GM21619 (cell line): Measurements from ENCODE around the gene CCBE1.

Experiments
- ATAC-seq: cut with Tn5 transposase; IDR thresholded peaks from one replicate; pipeline ENCODE4 v1.9.1; 2021; ENCODE audit not compliant: unreplicated experiment

The CCBE1 gene

GRCh38 chr18:59466980-59467379, 230.2 kb downstream of the CCBE1 start:
- no peak for ATAC-seq

GRCh38 chr18:59464486-59464885, 232.7 kb downstream of the CCBE1 start:
- no peak for ATAC-seq

- no peak for ATAC-seq
Observed at GRCh38 chr18:59461171-59461570, 236.1 kb downstream of the CCBE1 start.

- ATAC-seq: no peak
Observed at GRCh38 chr18:59460072-59460420, 237.2 kb downstream of the CCBE1 start.

GRCh38 chr18:59459369-59460071, 237.7 kb downstream of the CCBE1 start:
- ATAC-seq: no peak

- ATAC-seq: no peak
Observed at GRCh38 chr18:59458575-59458974, 238.6 kb downstream of the CCBE1 start.

DNA sequence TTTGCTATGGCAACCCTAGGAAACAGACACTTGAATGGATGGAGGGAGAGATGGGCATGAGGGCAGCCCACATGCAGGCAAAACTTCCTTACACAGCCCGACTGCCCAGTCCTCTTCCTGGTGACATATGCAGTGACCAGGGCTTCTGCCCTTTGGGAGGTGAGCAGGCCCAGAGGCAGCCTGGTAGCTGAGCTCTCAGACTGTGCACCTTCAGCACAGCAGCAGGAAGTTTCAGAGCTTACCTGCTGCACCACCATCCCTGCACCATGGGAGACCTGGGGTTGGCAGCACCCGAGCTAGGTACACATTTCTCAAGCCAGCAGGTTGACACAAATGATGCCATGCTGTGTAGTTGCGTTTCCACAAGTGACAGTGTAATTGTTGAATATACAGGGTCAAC, 240.6 kb downstream of the CCBE1 start:
- ATAC-seq: no peak

GRCh38 chr18:59455728-59456276, 241.4 kb downstream of the CCBE1 start:
- ATAC-seq: no peak

DNA sequence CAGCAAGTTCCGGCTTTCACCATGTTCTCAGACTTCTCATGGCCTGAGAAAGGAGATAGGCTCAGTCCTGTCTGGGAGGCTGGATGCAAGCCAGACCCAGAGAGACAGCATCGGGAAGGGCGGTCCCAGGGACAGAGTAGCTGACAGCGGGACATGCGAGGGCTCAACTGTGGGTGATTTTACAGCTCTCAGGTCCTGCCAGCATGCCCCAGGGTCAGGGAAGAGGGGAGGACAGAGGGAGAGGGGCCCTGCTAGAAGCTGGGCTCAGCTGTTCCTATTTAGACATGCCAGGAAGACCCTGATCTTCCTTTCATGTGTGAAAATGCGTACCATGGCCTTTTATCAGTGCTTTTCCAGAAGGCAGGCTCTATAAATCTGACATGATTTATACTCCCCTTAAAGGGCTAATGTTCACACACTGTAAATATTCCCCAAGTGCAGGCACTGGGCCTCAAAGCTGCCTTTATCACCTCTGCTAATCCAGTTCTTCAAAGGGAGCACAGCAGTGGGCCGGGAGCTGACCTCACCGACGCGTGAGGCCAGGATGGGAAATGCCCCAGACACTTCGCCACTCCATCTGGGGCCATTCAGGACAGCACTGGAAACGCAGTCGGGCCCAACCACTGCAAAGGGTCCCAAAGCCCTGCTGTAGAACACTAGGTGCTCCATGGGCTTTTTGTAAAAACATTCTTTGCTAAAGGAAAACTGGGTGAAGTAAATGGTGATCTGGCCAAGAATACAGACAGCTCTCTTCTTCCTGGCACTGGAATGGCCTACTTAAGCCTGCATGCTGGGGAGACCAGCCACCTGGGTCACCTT, 242.1 kb downstream of the CCBE1 start:
- no peak for ATAC-seq

GRCh38 chr18:59453468-59453961, 243.7 kb downstream of the CCBE1 start:
- ATAC-seq: no peak

GRCh38 chr18:59451963-59452362, 245.3 kb downstream of the CCBE1 start:
- no peak for ATAC-seq

DNA sequence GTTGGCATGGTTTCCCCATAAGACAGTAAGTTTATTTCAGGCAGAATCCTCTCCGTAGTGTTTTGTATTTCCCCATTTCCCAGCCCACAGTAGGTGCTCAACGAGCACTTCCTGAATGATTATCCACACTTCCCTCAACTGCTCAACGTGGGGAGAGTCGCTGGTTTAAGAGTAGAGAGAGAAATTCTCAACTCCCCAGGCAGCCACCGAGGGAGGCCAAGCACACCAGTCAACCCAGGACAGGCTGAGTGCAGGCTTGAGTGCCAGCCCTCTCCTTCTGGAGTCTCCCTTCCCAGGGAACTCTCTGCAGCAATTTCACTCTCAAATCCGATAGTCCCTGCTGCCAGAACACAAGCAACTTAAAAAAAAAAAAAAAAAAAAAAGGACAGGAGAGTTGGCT, 246.2 kb downstream of the CCBE1 start:
- ATAC-seq: no peak

DNA sequence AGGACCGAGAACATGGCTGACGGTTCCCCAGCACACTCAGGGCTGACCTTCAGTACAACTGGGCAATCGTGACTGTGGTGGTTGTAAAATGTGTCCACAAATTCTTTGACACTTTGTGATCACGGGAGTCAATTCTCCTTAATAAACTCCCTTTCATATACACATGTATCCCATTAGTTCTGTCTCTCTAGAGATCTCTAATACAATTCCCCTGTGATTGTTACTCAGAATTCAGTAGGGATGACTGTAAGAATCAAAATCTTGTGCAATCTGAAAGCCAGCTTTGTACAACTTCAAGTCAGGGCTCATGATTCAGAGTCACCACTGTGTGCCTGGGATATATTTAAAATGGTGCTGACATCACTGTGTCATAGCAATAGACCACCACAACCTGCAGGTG, 248.7 kb downstream of the CCBE1 start:
- ATAC-seq: no peak

DNA sequence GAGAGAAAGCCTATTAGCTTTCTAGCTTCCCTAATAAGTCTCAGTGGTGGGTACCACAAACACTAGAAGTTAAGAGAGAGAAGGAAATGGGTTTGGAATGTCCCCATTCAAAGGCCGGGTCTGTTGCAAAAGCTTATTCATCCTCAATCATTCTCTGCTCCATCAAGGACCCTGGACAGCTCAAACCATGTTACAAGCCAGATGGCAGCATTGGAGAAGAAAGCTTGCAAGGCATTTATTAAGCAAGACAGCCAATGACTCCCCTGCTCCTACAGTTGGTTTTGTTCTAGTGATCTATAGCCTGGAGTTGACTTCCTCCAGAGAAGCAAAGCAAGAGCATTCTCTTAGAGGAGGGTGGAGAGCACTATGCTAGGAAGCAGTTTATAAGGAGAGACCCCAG, 251.2 kb downstream of the CCBE1 start:
- no peak for ATAC-seq

GRCh38 chr18:59437851-59438569, 259.2 kb downstream of the CCBE1 start:
- no peak for ATAC-seq

DNA sequence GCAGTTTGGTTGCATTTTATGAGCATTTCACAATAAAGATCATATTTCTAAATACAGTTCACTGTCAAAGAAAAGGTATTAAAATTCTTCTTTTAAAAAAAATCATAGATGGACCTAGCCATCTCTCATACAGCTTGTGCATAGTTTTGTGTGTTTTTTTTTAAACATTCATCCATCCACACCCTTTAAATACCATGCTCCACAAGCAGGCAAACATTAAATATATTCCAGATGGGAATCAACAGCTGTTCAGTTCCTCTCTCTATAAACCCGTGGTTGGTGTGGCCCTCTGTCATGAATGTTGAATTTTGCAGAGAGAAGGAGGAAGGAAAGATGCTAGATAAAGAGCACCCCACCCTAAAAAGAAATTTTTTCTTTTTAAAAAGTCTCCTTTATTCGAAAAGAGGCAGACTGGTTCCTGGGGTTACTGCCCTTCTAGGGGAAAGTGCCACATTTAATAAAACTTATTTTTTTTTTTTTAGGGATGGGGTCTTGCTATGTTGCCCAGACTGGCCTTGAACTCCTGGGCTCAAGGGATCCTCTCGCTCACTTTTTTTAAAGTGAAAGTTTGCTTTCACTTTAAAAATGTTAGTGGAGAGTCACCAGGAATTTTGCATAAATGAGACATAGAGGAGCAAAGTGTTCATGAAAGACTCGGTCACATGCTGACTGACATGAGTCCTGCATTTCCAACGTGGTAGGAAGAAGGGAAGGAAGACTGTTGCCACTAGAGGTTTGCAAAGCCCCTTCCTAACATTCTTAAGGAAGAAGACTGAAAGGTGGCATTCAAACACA, 264.2 kb downstream of the CCBE1 start:
- no peak for ATAC-seq

GRCh38 chr18:59431131-59431530, 266.1 kb downstream of the CCBE1 start:
- ATAC-seq: no peak

- ATAC-seq: no peak
Observed at GRCh38 chr18:59429608-59430007, 267.6 kb downstream of the CCBE1 start.

DNA sequence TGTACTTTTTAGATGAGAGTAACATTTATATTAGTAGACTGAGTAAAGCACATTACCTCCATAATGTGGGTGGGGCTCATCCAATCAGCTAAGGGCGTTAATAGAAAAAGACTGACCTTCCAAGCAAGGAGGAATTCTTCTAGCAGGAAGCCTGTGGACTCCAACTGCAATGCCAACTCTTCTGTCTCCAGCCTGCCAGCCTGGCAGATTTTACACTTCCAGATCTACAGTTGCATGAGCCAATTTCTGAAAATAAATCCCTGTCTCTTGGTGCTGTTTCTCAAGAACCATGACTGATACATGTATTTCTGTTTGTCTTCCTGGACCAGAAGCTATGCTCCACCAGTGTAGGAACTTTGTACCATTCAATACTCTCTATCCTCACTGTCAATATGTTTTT, 269.2 kb downstream of the CCBE1 start:
- ATAC-seq: no peak

- ATAC-seq: no peak
Observed at GRCh38 chr18:59426855-59427254, 270.4 kb downstream of the CCBE1 start.

- no peak for ATAC-seq
Observed at GRCh38 chr18:59423259-59423658, 274.0 kb downstream of the CCBE1 start.
